ENCODE results near the gene ADAMTS2. TPM values are rescaled to one million over a fixed set of nuclear protein-coding genes. Genes with fewer than 3 reads are reported as not detected.

Gene ADAMTS2
- total RNA-seq, 2 experiments from 2014 or later: not detected

DNA sequence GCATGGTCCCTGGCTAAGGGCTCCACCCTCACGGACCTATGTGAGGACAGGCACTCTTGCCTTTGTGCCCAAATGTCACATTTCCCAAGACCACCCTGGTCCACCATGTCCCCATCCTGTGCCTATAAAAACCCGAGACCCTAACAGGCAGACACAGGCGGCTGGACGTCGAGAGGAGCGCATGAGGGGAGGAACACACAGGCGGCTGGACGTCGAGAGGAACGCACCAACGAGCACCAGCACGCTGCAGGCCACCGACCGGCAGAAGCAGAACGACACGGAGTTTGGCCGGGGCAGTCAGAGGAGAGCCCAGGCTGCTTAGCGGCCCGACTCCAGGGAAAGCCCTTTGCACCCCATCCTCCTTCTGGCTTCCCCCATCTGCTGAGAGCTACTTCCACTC, 119.9 kb downstream of the ADAMTS2 start:
- Mint-ChIP-seq H3K36me3 (ENCODE audit: low read depth) (no peaks in the 10 kb centered on the region), H3K27ac (no peak overlapping the region), H3K27me3 (ENCODE audit: low read depth) (no peaks in the 10 kb centered on the region), H3K4me3 (no peak overlapping the region), H3K4me1 (ENCODE audit: low read depth) (no peaks in the 10 kb centered on the region), H3K9me3 (peaks cover 20% of the 10 kb centered on the region)
- no peak for DNase-seq
- CTCF ChIA-PET: no interaction called here
- intact Hi-C loops (cut with micrococcal nuclease): no loop called here

DNA sequence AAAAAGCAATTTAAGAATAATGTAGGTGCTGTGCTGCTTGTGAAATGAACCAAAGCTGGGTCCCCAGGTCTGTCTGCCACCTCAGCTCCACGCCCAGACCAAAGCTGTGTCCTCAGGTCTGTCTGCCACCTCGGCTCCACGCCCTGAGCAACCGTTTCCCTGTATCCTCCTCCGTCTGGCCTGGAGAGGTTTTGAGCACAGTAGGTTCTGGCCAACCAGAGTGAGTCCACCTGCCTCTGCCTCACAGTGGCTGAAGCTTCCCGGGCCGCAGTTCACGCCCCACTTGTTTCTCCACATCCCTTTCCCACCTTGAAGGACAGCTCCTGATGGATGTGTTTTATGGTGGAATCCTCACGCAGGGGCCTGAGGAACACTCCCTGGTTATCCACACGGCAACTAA, 120.5 kb downstream of the ADAMTS2 start:
- Mint-ChIP-seq H3K27ac (no peak overlapping the region), H3K4me3 (no peak overlapping the region), H3K9me3 (peaks cover 20% of the 10 kb centered on the region), H3K27me3 (ENCODE audit: low read depth) (no peaks in the 10 kb centered on the region), H3K36me3 (ENCODE audit: low read depth) (no peaks in the 10 kb centered on the region), H3K4me1 (ENCODE audit: low read depth) (no peaks in the 10 kb centered on the region)
- DNase-seq: no peak
- intact Hi-C loops (cut with micrococcal nuclease): no loop called here
- CTCF ChIA-PET: no interaction called here

DNA sequence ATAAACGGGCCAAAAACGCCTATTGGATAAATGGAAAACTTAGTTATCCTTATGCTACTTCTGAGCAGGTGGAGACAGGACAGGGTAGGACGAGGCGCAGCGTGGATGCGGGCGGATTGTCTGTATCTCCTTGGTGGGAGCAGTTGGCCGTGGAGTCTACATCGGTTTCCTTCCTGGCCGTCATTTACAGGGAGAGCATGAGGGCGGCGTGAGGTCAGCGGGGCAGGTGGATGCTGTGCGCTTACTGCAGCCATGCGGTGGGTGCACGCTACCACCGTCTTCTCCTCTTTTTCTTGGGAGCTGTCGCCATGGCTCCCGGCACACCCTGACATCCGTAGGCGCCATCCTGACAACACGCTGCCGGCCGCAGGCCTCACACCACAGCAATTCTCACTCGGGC, 121.3 kb downstream of the ADAMTS2 start:
- Mint-ChIP-seq H3K27ac (no peak overlapping the region), H3K4me1 (ENCODE audit: low read depth) (no peaks in the 10 kb centered on the region), H3K9me3 (peaks cover 20% of the 10 kb centered on the region), H3K36me3 (ENCODE audit: low read depth) (no peaks in the 10 kb centered on the region), H3K4me3 (no peak overlapping the region), H3K27me3 (ENCODE audit: low read depth) (no peaks in the 10 kb centered on the region)
- DNase-seq: no peak
- CTCF ChIA-PET: no interaction called here
- intact Hi-C loops (cut with micrococcal nuclease): no loop called here

DNA sequence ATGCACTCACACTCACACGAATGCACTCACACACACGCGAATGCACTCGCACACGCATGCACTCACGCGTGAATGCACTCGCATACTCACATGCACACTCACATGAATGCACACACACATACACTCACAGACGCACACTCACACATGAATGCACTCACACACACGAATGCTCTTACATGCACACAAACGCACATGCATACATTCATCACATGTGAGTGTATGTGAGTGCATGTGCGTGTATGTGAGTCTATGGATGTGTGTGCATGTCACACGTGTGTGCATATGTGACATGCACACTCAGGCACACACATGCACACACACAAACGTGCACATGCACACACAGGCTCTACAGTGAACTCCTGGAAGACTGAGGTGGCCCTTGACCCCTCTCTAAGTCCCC, 121.7 kb downstream of the ADAMTS2 start:
- no peak for DNase-seq
- Mint-ChIP-seq H3K27ac (no peak overlapping the region), H3K36me3 (ENCODE audit: low read depth) (no peaks in the 10 kb centered on the region), H3K4me1 (ENCODE audit: low read depth) (no peaks in the 10 kb centered on the region), H3K27me3 (ENCODE audit: low read depth) (no peaks in the 10 kb centered on the region), H3K4me3 (no peak overlapping the region), H3K9me3 (peaks cover 20% of the 10 kb centered on the region)
- CTCF ChIA-PET: no interaction called here
- intact Hi-C loops (cut with micrococcal nuclease): no loop called here

DNA sequence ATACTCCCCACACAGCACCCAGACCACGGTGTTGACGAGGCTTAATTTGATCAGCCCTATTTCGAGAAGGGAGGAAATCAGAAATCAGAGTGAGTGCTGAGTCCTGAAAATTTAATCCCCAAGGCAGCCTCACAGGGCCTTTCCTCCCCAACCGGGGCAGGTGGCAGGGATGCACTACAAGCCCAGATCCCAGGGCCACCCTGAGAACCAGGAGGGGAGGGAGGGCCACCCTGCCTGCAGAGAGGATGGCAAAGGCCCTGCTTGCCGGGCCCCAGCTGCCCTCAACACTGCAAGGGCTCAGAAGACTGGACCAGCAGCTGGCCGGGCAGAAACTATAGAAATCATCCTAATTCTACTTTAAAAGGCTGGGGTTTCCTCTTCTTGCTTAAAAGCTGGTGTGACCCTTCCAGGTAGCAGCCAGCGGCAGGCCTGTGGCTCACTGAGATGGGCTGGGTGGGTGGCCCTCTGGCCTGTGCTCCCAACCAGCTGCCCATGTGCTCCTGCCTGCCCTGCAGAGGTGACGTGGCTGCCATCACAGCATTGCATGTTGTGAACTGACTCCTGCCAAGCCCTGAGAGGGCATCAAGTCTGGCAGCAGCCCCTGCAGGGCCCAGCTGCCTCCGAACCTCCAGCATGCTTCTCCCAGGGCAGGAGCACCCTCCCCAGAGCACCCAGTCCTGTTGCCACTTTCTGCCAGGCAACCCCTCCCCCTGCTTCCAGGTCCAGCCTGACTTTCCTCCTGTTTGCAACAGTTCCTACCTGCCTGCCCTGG, 122.8 kb downstream of the ADAMTS2 start:
- CTCF ChIA-PET: no interaction called here
- Mint-ChIP-seq H3K27me3 (ENCODE audit: low read depth) (no peaks in the 10 kb centered on the region), H3K36me3 (ENCODE audit: low read depth) (no peaks in the 10 kb centered on the region), H3K4me3 (no peak overlapping the region), H3K9me3 (peaks cover 20% of the 10 kb centered on the region), H3K4me1 (ENCODE audit: low read depth) (no peaks in the 10 kb centered on the region), H3K27ac (no peak overlapping the region)
- intact Hi-C loops (cut with micrococcal nuclease): no loop called here
- DNase-seq: no peak

DNA sequence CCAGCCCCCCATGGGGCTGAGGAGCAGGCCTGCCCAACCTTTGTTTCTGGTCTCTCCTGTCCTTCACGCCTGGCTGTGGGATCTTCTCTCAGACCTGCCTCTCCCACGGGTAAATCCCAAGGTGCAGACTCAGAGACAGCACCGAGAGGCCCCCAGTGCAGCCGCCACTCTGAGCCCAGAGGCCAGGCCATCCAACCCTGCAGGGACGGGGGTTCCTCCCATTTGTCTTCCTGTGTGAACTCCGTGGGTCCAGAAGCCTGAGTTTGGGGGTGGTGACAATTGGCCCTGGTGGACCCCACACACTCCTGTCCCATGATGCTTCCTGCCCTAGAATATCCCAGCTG, 123.4 kb downstream of the ADAMTS2 start:
- no peaks in the 10 kb centered on the region for H3K4me1 Mint-ChIP-seq (ENCODE audit: low read depth)
- H3K9me3 Mint-ChIP-seq: peaks cover 20% of the 10 kb centered on the region
- intact Hi-C loops (cut with micrococcal nuclease): no loop called here
- CTCF ChIA-PET: no interaction called here
- no peak overlapping the region for H3K4me3 Mint-ChIP-seq
- no peaks in the 10 kb centered on the region for H3K27me3 Mint-ChIP-seq (ENCODE audit: low read depth)
- no peak for DNase-seq
- H3K27ac Mint-ChIP-seq: no peak overlapping the region
- no peaks in the 10 kb centered on the region for H3K36me3 Mint-ChIP-seq (ENCODE audit: low read depth)

DNA sequence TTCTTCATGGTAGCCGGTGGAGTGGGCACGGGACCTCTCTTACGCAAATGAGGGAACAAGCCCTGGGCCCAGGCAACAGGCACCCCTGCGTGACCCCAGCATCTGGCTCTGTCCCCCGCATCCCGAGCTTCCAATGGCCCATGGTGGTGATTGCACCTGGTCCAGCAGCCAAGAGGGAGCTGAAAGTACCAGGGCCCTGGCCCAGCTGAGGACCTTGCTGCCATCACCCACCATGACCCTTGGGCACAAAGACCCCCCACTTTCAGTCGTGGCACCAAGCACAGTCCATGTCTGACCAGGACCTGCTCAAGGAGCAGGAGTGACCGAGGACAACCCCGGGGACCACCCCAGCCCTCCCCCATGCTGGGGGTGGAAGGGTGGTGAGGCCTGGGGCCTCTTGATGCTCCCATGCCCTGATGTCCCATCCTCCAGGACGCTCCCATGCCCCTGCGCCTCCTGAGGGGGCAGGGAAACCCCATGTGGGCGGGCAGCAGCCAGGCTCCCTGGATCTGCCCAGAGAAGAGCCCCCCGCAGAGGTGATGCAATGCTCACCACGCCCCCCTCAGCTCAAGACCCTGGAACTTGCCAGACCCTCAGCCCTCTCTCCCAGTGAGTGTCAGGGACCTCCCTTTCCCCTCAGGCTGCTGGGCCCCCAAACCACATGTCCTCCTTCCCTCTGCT, 123.9 kb downstream of the ADAMTS2 start:
- H3K9me3 Mint-ChIP-seq: peaks cover 20% of the 10 kb centered on the region

DNA sequence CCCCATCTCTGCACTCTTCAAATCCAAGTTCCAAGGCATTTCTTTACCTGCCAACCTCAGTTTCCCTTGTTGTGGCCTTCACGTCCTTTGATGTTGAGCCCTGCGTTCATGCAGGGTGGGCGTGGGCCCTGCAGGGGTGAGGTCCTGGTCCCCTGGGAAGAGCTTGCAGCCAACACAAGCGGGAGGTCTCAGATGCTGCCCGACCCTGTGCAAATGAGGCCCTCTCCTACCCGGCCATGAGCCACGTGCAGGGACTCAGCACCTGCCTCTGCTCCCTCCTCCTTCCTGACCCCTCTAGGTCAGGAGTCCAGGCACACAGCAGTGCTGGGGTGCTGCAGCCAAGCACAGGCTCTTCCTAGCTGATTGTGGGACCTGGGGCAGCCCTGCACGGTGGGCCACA, 124.5 kb downstream of the ADAMTS2 start:
- CTCF ChIA-PET: no interaction called here

More for the DNA sequence above, 123.9 kb downstream of the ADAMTS2 start:
- DNase-seq: no peak
- no peaks in the 10 kb centered on the region for H3K36me3 Mint-ChIP-seq (ENCODE audit: low read depth)
- no peaks in the 10 kb centered on the region for H3K27me3 Mint-ChIP-seq (ENCODE audit: low read depth)
- no peaks in the 10 kb centered on the region for H3K4me1 Mint-ChIP-seq (ENCODE audit: low read depth)
- CTCF ChIA-PET: no interaction called here
- intact Hi-C loops (cut with micrococcal nuclease): no loop called here
- H3K27ac Mint-ChIP-seq: no peak overlapping the region
- H3K4me3 Mint-ChIP-seq: no peak overlapping the region

DNA sequence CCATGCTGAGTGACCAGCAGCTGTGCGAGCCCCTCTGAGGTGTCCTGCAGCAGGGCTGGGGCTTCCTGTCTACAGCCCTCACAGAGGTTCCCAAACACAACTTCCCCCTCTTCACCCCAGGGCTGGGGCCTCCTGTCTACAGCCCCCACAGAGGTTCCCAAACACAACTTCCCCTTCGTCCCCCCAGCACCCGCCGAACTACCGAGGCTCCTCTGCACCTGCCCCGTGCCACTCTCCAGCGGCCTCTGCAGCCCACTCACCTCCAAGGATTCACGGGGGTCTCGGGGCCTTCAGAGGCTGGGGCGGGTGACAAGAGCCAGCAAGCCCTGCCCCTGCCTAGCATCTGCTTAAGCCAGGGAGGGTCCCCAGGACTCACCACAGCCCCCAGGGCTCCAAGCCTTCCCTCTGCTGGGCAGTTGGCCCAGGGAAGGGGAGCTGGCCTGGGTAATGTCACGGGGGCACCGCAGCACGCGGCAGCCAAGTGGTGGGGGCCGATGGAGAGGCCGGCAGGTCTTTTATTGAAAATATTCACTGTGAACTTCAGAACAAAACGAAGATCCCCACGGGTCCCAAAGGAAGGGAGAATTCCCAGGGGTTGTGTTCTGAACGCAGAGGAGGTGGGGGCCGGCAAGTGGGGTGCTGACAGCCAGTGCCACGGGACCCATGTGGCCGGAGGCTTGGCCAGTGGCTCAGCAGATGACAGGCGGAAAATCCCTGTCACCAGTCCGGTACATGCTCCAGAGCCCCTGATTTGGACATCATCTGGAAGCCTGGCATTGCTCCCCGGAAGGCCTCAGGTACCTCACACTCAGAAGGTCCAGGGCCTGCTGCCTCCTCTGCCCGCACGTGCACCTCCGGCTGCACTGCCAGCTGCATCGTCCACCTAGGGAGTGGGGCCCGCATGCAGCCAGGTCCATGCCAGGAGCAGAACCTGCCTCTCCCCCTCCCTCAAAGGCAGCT, 125.3 kb downstream of the ADAMTS2 start:
- Mint-ChIP-seq H3K9me3 (peaks cover 18% of the 10 kb centered on the region), H3K27me3 (ENCODE audit: low read depth) (no peaks in the 10 kb centered on the region), H3K4me3 (no peak overlapping the region), H3K4me1 (ENCODE audit: low read depth) (no peaks in the 10 kb centered on the region), H3K36me3 (ENCODE audit: low read depth) (no peaks in the 10 kb centered on the region), H3K27ac (no peak overlapping the region)
- CTCF ChIA-PET: no interaction called here
- intact Hi-C loops (cut with micrococcal nuclease): no loop called here
- no peak for DNase-seq

More for the DNA sequence above, 124.5 kb downstream of the ADAMTS2 start:
- no peaks in the 10 kb centered on the region for H3K4me1 Mint-ChIP-seq (ENCODE audit: low read depth)
- intact Hi-C loops (cut with micrococcal nuclease): no loop called here
- H3K4me3 Mint-ChIP-seq: no peak overlapping the region
- H3K27me3 Mint-ChIP-seq (ENCODE audit: low read depth): no peaks in the 10 kb centered on the region
- H3K36me3 Mint-ChIP-seq (ENCODE audit: low read depth): no peaks in the 10 kb centered on the region
- DNase-seq: no peak
- no peak overlapping the region for H3K27ac Mint-ChIP-seq
- peaks cover 20% of the 10 kb centered on the region for H3K9me3 Mint-ChIP-seq

DNA sequence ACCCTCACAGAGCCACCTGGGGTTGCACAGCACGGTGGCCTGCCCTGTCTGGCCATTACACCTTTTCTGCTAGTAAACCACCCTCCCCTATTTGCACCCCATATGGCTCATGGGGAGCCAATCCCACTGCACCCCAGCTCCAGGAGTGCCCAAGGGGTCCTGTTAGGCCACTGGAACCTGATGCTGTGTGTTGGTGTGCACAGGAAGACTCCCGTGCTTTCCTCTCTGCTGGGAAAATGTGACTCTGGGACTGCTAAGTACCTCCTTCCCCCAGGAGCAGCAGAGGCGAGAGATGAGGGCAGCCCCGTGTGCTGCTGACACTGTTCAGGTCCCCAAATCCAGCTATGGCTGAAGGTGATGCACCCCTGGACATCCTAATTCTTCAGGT, 126.3 kb downstream of the ADAMTS2 start:
- H3K36me3 Mint-ChIP-seq (ENCODE audit: low read depth): no peaks in the 10 kb centered on the region
- no peak overlapping the region for H3K4me3 Mint-ChIP-seq
- DNase-seq: no peak
- CTCF ChIA-PET: no interaction called here
- no peaks in the 10 kb centered on the region for H3K27me3 Mint-ChIP-seq (ENCODE audit: low read depth)
- H3K4me1 Mint-ChIP-seq (ENCODE audit: low read depth): no peaks in the 10 kb centered on the region
- intact Hi-C loops (cut with micrococcal nuclease): no loop called here
- H3K27ac Mint-ChIP-seq: no peak overlapping the region
- peaks cover 9% of the 10 kb centered on the region for H3K9me3 Mint-ChIP-seq

DNA sequence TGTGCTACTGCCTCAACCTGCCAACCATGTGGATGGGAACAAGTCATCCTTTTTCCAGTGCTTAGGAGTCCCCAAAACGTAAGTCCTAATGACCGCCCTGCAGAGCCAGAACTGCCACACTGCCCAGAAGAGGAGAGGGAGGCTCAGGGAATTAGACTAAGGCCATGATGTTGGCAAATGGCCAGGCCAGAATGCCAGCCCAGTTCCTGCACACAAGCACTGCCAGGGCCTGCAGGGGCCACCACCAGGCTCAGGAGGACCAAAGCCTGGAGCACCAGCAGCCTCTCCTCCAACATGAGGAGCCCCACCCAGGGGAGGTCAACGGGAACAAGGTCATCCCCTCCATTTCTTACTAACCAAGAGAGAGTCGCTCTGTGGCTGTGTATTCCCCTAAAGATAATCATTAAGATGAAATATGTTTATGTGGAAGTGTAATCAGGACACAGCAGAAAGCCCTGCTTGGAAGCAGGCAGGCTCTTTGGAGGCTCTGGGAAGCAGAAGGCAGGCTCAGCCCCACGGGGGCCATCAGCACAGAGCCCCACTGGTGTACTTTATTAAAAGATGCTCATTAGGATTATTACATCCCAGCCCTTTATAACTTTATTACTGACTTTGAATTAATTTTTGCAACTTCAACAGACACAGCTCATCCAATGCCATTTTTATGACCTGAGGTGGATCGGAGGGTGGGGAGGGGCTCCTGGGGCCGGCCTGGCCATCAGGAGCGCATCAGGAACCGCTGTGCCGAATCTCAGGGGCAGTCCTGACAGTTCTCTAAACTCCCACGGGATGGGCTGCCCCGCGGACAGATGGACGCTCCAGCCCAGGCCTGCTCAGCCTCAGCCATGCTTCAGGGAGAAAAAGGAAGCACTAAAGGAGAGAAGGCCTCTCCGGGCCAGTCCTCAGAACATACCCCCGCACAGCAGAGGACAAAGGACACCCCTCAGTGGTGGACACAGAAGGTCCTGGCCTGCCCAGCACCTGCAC, 127.0 kb downstream of the ADAMTS2 start:
- Mint-ChIP-seq H3K4me1 (ENCODE audit: low read depth) (no peaks in the 10 kb centered on the region), H3K27ac (no peak overlapping the region), H3K9me3 (peaks cover 3% of the 10 kb centered on the region), H3K4me3 (no peak overlapping the region), H3K27me3 (ENCODE audit: low read depth) (no peaks in the 10 kb centered on the region), H3K36me3 (ENCODE audit: low read depth) (no peaks in the 10 kb centered on the region)
- DNase-seq: no peak
- CTCF ChIA-PET: no interaction called here
- intact Hi-C loops (cut with micrococcal nuclease): no loop called here

DNA sequence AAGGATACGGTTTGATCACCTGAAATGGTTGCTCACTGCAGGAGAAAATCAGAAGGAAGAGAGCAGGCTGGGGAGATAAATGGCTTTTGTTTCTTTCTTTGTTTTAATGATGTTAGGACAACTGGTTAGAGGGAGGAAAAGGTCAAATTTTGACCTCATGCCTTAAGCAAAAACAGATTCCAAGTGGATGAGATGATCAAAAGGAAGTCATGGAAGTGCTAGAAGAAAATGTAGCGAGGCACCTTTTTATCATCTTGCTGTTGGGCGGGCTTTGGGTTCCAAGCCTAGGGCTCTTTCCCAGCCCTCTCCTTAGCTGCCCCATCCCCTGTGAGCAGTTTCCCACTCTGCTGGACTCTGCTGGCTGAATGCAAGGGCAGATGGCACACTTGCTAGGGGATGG, 127.9 kb downstream of the ADAMTS2 start:
- no peaks in the 10 kb centered on the region for H3K9me3 Mint-ChIP-seq
- H3K27me3 Mint-ChIP-seq (ENCODE audit: low read depth): no peaks in the 10 kb centered on the region
- no peak for DNase-seq
- no peak overlapping the region for H3K27ac Mint-ChIP-seq
- CTCF ChIA-PET: no interaction called here
- no peak overlapping the region for H3K4me3 Mint-ChIP-seq
- H3K4me1 Mint-ChIP-seq (ENCODE audit: low read depth): no peaks in the 10 kb centered on the region
- no peaks in the 10 kb centered on the region for H3K36me3 Mint-ChIP-seq (ENCODE audit: low read depth)
- intact Hi-C loops (cut with micrococcal nuclease): no loop called here

Data from activated naive CD4-positive, alpha-beta T cell treated with anti-CD3 and anti-CD28 coated beads for 36 hours (primary cell).